Endothelial cell of umbilical vein (primary cell): Measurements from ENCODE around the gene HTR3D. TPM values are rescaled to one million over a fixed set of nuclear protein-coding genes. Genes with fewer than 3 reads are reported as not detected.

ENCODE experiments used
- BruUV-seq: library from RNA; stranded (reverse); fragments of 400-500 nt; replicated peaks from 2 replicates; lab custom pipeline; 2021; lab: Mats Ljungman, UMichigan
- CTCF ChIA-PET: fragments of 300-600, 350-600 bp; sonication (Branson Sonifier 250); formaldehyde crosslinking; loops from one replicate; lab custom pipeline; 2021; ENCODE audit warnings: antibody characterized with exemption, inconsistent platforms; lab: Charles Lee
- POLR2A ChIA-PET: fragments of 300-600, 350-600 bp; sonication (Branson Sonifier 250); formaldehyde crosslinking; loops from one replicate; lab custom pipeline; 2021; ENCODE audit warnings: antibody characterized with exemption, inconsistent platforms; lab: Charles Lee
- DNase-seq: peaks from one replicate; pipeline ENCODE4 v3.0.0-alpha.2; 2011; ENCODE audit warnings: low read depth, low spot score
- FAIRE-seq: peaks from 2 replicates; lab custom pipeline; 2011; peaks lifted over from hg19 to GRCh38; lab: Jason Lieb, UNC
- H2AFZ ChIP-seq: 2 replicates; pipeline ENCODE4 v1.6.0; 2012; ENCODE audit warnings: low read depth, low read length, control low read depth, inconsistent platforms
- H3K27ac ChIP-seq: 2 replicates; pipeline ENCODE4 v1.5.1; 2011; ENCODE audit warnings: low read depth, mild to moderate bottlenecking, control low read depth, low read length, moderate library complexity; ENCODE audit not compliant: insufficient read depth
- H3K27me3 ChIP-seq, 2 experiments: 2 replicates each; pipeline versions ENCODE4 v1.6.0 to v1.6.1; 2011; ENCODE audit warnings: low read length in 2 of 2, mixed read lengths in 1 of 2; ENCODE audit not compliant: control insufficient read depth in 2 of 2, insufficient read depth in 2 of 2
- H3K36me3 ChIP-seq, 2 experiments: 2 replicates in 1 of 2; 3 replicates in 1 of 2; pipeline ENCODE4 v1.5.1; 2011; ENCODE audit warnings: low read length in 2 of 2, mild to moderate bottlenecking in 1 of 2, moderate library complexity in 1 of 2; ENCODE audit not compliant: control insufficient read depth in 2 of 2, insufficient read depth in 2 of 2; ENCODE audit errors: extremely low read depth in 1 of 2
- H3K4me1 ChIP-seq: 3 replicates; pipeline ENCODE4 v1.5.1; 2011; ENCODE audit warnings: mild to moderate bottlenecking, low read length; ENCODE audit not compliant: control insufficient read depth, insufficient read depth; ENCODE audit errors: extremely low read depth
- H3K4me2 ChIP-seq: 2 replicates; pipeline ENCODE4 v1.6.1; 2011; ENCODE audit warnings: low read length, control low read depth, mixed read lengths; ENCODE audit not compliant: insufficient read depth
- H3K4me3 ChIP-seq, 3 experiments: fragments of 200-600 bp in 1 of 3; sonication (generic), shearing (Covaris generic) in 1 of 3; replicated peaks in 1 of 3; 2 replicates each; pipeline ENCODE4 v1.5.1; 2011 to 2016; ENCODE audit warnings: control low read depth in 3 of 3, low read length in 3 of 3, mild to moderate bottlenecking in 2 of 3, inconsistent platforms in 1 of 3, low read depth in 1 of 3, moderate library complexity in 1 of 3; ENCODE audit not compliant: insufficient read depth in 1 of 3
- H3K79me2 ChIP-seq: 2 replicates; pipeline ENCODE4 v1.6.0; 2012; ENCODE audit warnings: low read length, inconsistent platforms; ENCODE audit not compliant: control insufficient read depth, insufficient read depth
- H3K9ac ChIP-seq: replicated peaks from 2 replicates; pipeline ENCODE3; 2011; ENCODE audit warnings: low read length, control low read depth; ENCODE audit not compliant: insufficient read depth; ENCODE audit errors: extremely low read depth
- H3K9me1 ChIP-seq: replicated peaks from 3 replicates; pipeline ENCODE4 v1.6.0; 2011; ENCODE audit warnings: mild to moderate bottlenecking, low read length; ENCODE audit not compliant: control insufficient read depth, insufficient read depth; ENCODE audit errors: extremely low read depth
- H3K9me3 ChIP-seq: replicated peaks from 2 replicates; pipeline ENCODE4 v1.5.1; 2012; ENCODE audit warnings: low read length, inconsistent platforms; ENCODE audit not compliant: control insufficient read depth, insufficient read depth
- H4K20me1 ChIP-seq: replicated peaks from 2 replicates; pipeline ENCODE3; 2011; ENCODE audit warnings: mild to moderate bottlenecking, low read length; ENCODE audit not compliant: control insufficient read depth, insufficient read depth; ENCODE audit errors: extremely low read depth
- FOS ChIP-seq: IDR thresholded peaks from 2 replicates; pipeline ENCODE4 v1.6.1; 2011; ENCODE audit warnings: mild to moderate bottlenecking, low read length, moderate library complexity, borderline replicate concordance; ENCODE audit not compliant: insufficient read depth
- GATA2 ChIP-seq: IDR thresholded peaks from 2 replicates; pipeline ENCODE4 v1.7.0; 2011; ENCODE audit warnings: low read depth, mild to moderate bottlenecking, moderate library complexity, mixed read lengths, low read length; ENCODE audit not compliant: insufficient read length, insufficient read depth
- MAX ChIP-seq: IDR thresholded peaks from 2 replicates; pipeline ENCODE4 v1.6.1; 2011; ENCODE audit not compliant: insufficient read depth, insufficient read length
- MYC ChIP-seq: IDR thresholded peaks from one replicate; pipeline ENCODE4 v1.6.1; 2011; ENCODE audit warnings: mild to moderate bottlenecking, low read depth, low read length
- POLR2AphosphoS5 ChIP-seq: IDR thresholded peaks from 2 replicates; pipeline ENCODE4 v1.6.1; 2012; ENCODE audit warnings: low read depth, mild to moderate bottlenecking, control low read depth, low read length, moderate library complexity; ENCODE audit not compliant: insufficient read depth
- dilution Hi-C: fragments of 300-500 bp; cut with MboI; formaldehyde crosslinking; loops from one replicate; pipeline ENCODE4 v1.15.0; 2019; ENCODE audit warnings: low sequenced_read_pairs; ENCODE audit not compliant: extremely low pct_ligation_motif_present
- intact Hi-C: fragments of 100-400 bp; cut with micrococcal nuclease; formaldehyde crosslinking; loops from one replicate; pipeline ENCODE4 v1.10.0; 2022
- polyA plus RNA-seq, 4 experiments: library from polyadenylated mRNA; depleted of rRNA in 3 of 4; stranded (reverse) in 3 of 4; unstranded in 1 of 4; fragments of >200 nt; gene quantifications; 2 replicates each; pipeline versions ENCODE4 v1.2.1 to v1.2.3, GENCODE V29; 2011 to 2012; ENCODE audit warnings: missing spikeins in 1 of 4
- total RNA-seq: library from RNA; stranded (reverse); gene quantifications from 2 replicates; pipeline ENCODE4 v1.2.3, GENCODE V29; 2021
- TF ChIP-seq, protein P1 (sequence below), 2 donors: IDR thresholded peaks; 1 replicate in 1 of 2; 2 replicates in 1 of 2; pipeline ENCODE4 v1.5.1; 2011; ENCODE audit warnings: low read length in 2 of 2, mild to moderate bottlenecking in 2 of 2, moderate library complexity in 2 of 2, control low read depth in 1 of 2, inconsistent platforms in 1 of 2, low read depth in 1 of 2; ENCODE audit not compliant: insufficient read depth in 1 of 2; ENCODE audit errors: extremely low read depth in 1 of 2

Gene HTR3D
- total and polyA plus RNA-seq, 2 donors (not counting 3 experiments of a cell fraction or from before 2014, with no cell fraction given), result not detected

GRCh38 chr3:184062637-184063036 is 31.1 kb downstream of the HTR3D start:
- ChIA-PET POLR2A (no interaction called here), CTCF (no interaction called here)
- H3K9me3 ChIP-seq, result no peaks in the 10 kb centered on the region
- H2AFZ ChIP-seq, result no peak overlapping the region
- no peaks in the 10 kb centered on the region for H4K20me1 ChIP-seq
- H3K36me3 ChIP-seq, result no peaks in the 10 kb centered on the region
- H3K27me3 ChIP-seq, result peaks cover 2 to 8% of the 10 kb centered on the region in 2 experiments
- TF ChIP-seq POLR2AphosphoS5 (no peak), GATA2 (no peak), MAX (no peak), MYC (no peak), FOS (no peak)
- TF ChIP-seq, protein P1, sequence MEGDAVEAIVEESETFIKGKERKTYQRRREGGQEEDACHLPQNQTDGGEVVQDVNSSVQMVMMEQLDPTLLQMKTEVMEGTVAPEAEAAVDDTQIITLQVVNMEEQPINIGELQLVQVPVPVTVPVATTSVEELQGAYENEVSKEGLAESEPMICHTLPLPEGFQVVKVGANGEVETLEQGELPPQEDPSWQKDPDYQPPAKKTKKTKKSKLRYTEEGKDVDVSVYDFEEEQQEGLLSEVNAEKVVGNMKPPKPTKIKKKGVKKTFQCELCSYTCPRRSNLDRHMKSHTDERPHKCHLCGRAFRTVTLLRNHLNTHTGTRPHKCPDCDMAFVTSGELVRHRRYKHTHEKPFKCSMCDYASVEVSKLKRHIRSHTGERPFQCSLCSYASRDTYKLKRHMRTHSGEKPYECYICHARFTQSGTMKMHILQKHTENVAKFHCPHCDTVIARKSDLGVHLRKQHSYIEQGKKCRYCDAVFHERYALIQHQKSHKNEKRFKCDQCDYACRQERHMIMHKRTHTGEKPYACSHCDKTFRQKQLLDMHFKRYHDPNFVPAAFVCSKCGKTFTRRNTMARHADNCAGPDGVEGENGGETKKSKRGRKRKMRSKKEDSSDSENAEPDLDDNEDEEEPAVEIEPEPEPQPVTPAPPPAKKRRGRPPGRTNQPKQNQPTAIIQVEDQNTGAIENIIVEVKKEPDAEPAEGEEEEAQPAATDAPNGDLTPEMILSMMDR (IDR thresholded peaks at IDR 0.05; ENCODE audit: extremely low read depth in 1 of 2, insufficient read depth in 1 of 2, low read depth in 1 of 2, low read length in 2 of 2), result no peak
- no peaks in the 10 kb centered on the region for H3K9me1 ChIP-seq
- FAIRE-seq, result no peak
- H3K4me3 ChIP-seq, result no peak overlapping the region
- BruUV-seq, result no TSS peak
- H3K9ac ChIP-seq, result no peak overlapping the region
- no peak overlapping the region for H3K27ac ChIP-seq
- intact Hi-C loops (no loop called here), dilution Hi-C loops (no loop called here)
- no peaks in the 10 kb centered on the region for H3K4me1 ChIP-seq
- H3K4me2 ChIP-seq, result no peak overlapping the region
- DNase-seq, result no peak
- H3K79me2 ChIP-seq, result no peaks in the 10 kb centered on the region
